Central memory CD4-positive, alpha-beta T cell (primary cell): ENCODE measurements around the gene RPL36.
"Not testable (repeated sequence)": the region's sequence is repeated elsewhere in the genome, so short reads cannot be mapped to it uniquely, and the experiment has no call there.

ENCODE experiments used
- DNase-seq: peaks from one replicate; pipeline ENCODE4 v3.0.0; 2022

RPL36 gene

DNA sequence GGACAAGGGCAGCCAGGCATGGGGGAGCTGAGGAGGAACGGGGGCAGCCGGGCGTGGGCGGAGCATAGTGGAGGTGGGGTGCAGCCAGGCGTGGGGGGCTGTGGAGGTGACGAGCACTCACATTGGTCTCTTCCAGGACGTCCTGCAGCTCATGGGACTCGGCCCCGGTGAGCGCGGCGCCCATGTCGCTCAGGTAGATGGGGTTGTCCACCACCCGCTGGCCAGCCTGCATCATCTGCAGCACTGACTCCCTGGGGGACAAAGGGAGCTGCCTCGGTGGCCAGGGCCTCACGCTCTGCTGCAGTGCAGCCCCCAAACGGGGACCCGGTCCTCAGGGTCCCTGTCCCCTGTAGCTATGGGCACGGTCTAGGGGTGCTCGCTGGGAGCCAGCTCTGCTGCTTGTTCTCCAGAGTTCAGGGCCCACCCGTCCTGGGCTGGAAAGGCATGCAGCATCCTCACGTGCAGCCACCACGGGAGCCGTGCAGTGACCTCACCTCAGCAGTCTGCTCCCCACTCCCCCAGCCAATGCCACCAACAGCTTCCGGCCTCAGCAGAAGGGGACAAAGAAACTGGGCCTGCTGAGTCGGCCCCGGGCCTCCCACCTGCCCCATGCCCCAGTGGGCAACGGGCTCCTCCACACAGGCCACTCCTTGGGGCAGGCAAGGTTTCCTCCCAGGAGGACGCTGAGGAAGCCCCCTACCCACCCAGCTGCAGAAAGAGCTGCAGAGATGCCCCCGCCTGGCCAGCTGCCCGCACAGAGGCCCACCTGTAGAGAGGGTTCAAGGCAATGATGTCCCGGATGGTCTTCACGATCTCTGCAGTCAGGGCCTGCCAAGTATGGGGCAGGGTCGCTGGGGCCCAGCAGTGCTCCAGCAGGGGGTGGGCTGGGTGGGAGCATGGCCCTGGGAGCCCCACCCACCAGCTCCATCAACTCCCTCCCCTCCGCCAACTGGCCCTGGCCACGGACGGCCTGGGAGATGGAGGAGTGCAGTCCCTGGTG is 17.8 kb downstream of the RPL36 start:
- no peak for DNase-seq

GRCh38 chr19:5711025-5711424 is 20.9 kb downstream of the RPL36 start:
- no peak for DNase-seq

GRCh38 chr19:5711713-5712161 is 21.6 kb downstream of the RPL36 start:
- no peak for DNase-seq

- no peak for DNase-seq
These were observed 23.1 kb downstream of the RPL36 start for GRCh38 chr19:5713228-5713627.

DNA sequence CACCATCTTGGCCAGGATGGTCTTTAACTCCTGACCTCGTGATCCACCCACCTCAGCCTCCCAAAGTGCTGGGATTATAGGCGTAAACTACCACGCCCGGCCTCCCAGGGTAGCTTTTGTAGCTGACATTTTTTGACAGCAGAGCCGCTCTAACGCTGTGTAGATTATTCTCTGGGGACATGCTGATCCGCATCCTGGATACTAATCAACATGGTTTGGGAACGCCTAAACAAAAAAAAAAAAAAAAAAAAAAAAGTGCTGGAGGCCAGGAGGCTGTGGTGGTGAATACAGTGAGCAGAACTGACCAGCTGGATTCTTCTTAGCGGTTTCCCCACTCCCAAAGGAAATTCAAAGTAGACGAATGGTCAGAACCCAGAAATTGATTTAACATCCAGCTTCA is 24.7 kb downstream of the RPL36 start:
- no peak for DNase-seq

GRCh38 chr19:5717215-5717935 is 27.3 kb downstream of the RPL36 start:
- no peak for DNase-seq

GRCh38 chr19:5718037-5718578 is 28.0 kb downstream of the RPL36 start:
- no peak for DNase-seq

DNA sequence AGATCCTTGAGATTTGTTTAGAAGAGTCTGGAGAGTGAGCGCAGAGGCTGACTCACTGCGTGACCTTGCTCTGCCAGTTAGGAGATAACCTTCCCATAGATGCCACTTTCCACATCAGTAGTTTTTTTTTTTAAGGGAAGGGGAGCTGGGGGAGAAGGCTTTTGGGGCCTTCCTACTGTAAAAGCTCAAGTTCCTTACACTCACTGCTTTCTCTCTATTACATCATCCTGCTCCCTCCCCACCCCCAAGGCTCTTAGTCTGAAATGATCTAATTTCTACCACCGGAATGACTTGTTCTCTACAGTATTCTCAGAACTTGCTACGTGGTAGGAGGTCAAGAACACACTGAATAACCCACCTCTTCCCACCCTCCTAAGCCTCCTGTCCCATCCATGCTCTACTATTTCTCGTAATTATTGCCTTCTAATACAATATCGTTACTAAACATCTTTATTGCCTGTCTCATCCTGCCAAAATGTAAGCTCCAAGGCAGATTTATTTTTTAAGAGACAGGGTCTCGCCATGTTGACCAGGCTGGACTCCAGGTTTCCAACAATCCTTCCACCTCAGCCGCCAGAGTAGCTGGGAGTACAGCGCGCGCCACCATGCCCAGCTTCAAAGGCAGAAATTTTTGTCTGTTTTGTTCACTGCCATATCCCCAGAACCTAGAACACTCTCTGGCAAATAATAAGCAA is 28.6 kb downstream of the RPL36 start:
- DNase-seq, result no peak

DNA sequence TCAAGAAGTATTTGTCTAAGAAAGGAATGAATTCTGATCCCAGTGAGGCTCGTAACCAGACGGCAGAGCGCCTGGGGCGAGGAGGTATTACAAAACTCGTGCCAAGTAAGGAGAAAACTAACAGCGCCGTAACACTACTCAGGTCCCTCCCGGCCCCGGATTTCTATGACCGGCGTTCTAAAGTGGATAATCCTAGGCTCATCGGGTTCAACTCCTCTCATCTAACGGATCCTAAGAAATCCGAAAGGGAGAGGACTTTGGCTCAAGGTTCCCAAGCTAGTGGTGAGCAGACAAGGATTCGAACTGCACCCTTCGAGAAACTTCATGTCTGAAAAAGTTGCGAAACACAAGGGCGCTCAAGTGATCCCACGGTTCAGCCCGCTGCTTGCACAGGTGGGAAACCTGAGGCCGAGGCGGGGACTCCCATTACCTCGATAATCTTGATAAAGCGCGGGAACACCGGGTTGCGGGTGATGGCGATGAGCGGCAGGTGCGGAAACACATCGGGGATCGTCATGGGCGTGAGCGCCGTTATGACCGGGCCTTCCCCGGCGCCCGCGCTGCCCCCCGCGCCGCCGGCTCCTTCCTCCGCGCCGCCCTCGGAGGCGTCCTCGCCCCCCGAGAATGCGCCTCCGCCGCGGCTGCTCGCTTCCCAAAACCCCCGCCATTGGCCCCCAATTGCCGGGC is 29.3 kb downstream of the RPL36 start:
- DNase-seq, result no peak

- peak; percentile 99 for DNase-seq
These were observed 30.1 kb downstream of the RPL36 start, which contains the start of the genes CATSPERD and LONP1 for GRCh38 chr19:5719961-5720790. Gene CATSPERD, plus strand, starts transcription at chr19:5720637. Its CDS starts 101 bp downstream, at chr19:5720738. Gene LONP1, minus strand, starts transcription at chr19:5720146. Its CDS starts 14 bp downstream, at chr19:5720132.

GRCh38 chr19:5727453-5728050 is 37.5 kb downstream of the RPL36 start:
- DNase-seq, result no peak

GRCh38 chr19:5733172-5733571 is 43.1 kb downstream of the RPL36 start:
- DNase-seq, result not testable (repeated sequence)

- no peak for DNase-seq
These were observed 48.3 kb downstream of the RPL36 start for GRCh38 chr19:5738423-5738822.
